Dermis lymphatic vessel endothelial cell (primary cell): ENCODE measurements around the gene ATP23. TPM values are rescaled to one million over a fixed set of nuclear protein-coding genes. Genes with fewer than 3 reads are reported as not detected.

Experiments
- total RNA-seq: library from RNA; depleted of rRNA; stranded (reverse); fragments of >200 nt; gene quantifications from 2 replicates; pipeline ENCODE4 v1.2.1, GENCODE V29; 2014

The ATP23 gene, protein sequence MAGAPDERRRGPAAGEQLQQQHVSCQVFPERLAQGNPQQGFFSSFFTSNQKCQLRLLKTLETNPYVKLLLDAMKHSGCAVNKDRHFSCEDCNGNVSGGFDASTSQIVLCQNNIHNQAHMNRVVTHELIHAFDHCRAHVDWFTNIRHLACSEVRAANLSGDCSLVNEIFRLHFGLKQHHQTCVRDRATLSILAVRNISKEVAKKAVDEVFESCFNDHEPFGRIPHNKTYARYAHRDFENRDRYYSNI
- total RNA-seq, result 6.7 and 12.2 TPM in 2 replicates

DNA sequence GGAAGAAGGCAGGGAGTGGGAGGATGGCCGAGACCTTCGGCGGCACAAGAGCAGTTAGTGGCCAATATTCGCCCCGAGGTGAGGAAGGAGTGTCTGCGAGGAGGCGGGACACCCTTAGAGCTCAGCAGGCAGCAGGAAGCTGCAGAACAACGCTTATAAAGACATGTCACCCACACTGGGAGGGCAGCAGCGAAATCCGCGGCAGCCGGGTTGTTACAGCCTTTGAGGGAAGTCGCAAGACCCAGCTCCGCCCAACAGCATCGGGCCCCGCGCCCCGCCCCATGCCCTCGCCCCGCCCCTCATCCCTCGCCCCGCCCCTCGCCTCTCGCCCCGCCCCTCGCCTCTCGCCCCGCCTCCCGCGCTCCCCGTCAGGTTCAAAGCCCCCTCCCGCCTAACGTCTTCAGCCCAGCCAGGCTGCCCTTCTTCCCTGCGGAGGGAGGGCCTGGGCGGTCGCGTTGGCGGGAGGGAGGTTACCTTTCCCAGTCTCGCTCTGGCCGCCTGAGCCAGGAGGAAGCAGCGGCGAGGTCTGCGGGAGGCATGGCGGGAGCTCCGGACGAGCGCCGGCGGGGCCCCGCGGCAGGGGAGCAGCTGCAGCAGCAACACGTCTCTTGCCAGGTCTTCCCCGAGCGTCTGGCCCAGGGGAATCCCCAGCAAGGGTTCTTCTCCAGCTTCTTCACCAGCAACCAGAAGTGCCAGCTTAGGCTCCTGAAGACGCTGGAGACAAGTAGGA, at the start of gene ATP23:
Gene ATP23 (plus strand): TSS at position 403 of the 730 bp plus-strand sequence. CDS start 135 bp downstream, at position 538.

Other genes with a start within 250 kb of the ATP23 start
- gene OS9, start 247.4 kb upstream of the ATP23 start, total RNA-seq, result 266 and 284 TPM in 2 replicates
- 0.22 and 0.26 TPM in 2 replicates for gene AGAP2, start 202.8 kb upstream of the ATP23 start, total RNA-seq
- 62.3 and 67.3 TPM in 2 replicates for gene TSPAN31, start 196.5 kb upstream of the ATP23 start, total RNA-seq
- gene CDK4, start 189.3 kb upstream of the ATP23 start, total RNA-seq, result 101 and 131 TPM in 2 replicates
- 3.7 and 3.8 TPM in 2 replicates for gene MARCHF9, start 186.5 kb upstream of the ATP23 start, total RNA-seq
- 0.11 and 0.26 TPM in 2 replicates for gene CYP27B1, start 174.5 kb upstream of the ATP23 start, total RNA-seq
- gene METTL1, start 169.5 kb upstream of the ATP23 start, total RNA-seq, result 2.0 and 3.2 TPM in 2 replicates
- 4.1 and 6.9 TPM in 2 replicates for gene EEF1AKMT3, start 169.0 kb upstream of the ATP23 start, total RNA-seq
- 16.4 and 21.3 TPM in 2 replicates for gene TSFM, start 158.8 kb upstream of the ATP23 start, total RNA-seq
- 0.76 and 1.5 TPM in 2 replicates for gene AVIL, start 122.8 kb upstream of the ATP23 start, total RNA-seq
- 74.0 and 76.9 TPM in 2 replicates for gene CTDSP2, start 94.8 kb upstream of the ATP23 start, total RNA-seq